HG03135 (cell line): ENCODE data around the gene ST6GALNAC5.

Experiments
- ATAC-seq: cut with Tn5 transposase; IDR thresholded peaks from one replicate; pipeline ENCODE4 v1.9.1; 2021; ENCODE audit warnings: mild to moderate bottlenecking, moderate library complexity; ENCODE audit not compliant: unreplicated experiment

The ST6GALNAC5 gene

DNA sequence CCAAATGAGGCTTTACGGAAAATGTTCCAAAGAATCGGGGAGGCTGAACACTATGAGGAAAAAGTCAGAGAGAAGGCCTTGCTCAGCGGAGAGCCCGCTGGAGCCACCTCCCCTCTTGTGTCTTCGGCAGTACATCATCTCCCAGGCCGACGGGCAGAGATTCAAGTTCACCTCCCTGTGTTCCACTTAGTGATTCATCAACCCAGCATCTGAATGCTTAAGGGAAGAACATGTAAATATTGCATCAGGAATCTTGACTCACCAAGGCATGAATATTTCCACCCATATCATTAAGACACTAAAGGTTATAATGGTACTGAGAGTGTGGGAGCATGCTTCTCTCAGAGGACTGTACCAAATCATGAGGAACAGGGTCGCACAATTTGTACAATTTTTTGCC lies 172.5 kb downstream of the ST6GALNAC5 start:
- ATAC-seq, result no peak

- no peak for ATAC-seq
Observed at GRCh38 chr1:77040826-77041225, 173.5 kb downstream of the ST6GALNAC5 start.

DNA sequence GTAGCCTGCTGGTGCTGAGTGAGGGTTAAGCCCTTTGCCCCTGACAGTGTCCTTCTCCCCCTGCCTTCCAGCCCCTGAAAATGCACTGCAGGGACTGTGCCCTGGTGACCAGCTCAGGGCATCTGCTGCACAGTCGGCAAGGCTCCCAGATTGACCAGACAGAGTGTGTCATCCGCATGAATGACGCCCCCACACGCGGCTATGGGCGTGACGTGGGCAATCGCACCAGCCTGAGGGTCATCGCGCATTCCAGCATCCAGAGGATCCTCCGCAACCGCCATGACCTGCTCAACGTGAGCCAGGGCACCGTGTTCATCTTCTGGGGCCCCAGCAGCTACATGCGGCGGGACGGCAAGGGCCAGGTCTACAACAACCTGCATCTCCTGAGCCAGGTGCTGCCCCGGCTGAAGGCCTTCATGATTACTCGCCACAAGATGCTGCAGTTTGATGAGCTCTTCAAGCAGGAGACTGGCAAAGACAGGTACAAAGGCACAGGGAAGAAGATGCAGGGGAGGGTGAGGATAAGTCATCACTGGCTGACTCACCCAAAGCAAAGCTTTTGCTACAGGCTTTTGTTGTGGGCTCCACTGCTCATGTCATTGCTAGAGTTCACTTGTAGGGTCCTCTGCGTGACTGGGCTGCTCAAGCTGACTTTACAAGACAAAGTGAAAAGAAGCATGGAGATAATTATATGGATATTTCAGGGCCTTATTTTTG lies 177.0 kb downstream of the ST6GALNAC5 start:
- ATAC-seq, result no peak

GRCh38 chr1:77047575-77047974 lies 180.3 kb downstream of the ST6GALNAC5 start:
- no peak for ATAC-seq

GRCh38 chr1:77047978-77048614 lies 180.8 kb downstream of the ST6GALNAC5 start:
- ATAC-seq, result no peak

- ATAC-seq, result no peak
Observed at GRCh38 chr1:77048615-77049005, 181.3 kb downstream of the ST6GALNAC5 start.

- ATAC-seq, result no peak
Observed at GRCh38 chr1:77051425-77051824, 184.1 kb downstream of the ST6GALNAC5 start.

GRCh38 chr1:77056525-77056924 lies 189.2 kb downstream of the ST6GALNAC5 start:
- no peak for ATAC-seq

DNA sequence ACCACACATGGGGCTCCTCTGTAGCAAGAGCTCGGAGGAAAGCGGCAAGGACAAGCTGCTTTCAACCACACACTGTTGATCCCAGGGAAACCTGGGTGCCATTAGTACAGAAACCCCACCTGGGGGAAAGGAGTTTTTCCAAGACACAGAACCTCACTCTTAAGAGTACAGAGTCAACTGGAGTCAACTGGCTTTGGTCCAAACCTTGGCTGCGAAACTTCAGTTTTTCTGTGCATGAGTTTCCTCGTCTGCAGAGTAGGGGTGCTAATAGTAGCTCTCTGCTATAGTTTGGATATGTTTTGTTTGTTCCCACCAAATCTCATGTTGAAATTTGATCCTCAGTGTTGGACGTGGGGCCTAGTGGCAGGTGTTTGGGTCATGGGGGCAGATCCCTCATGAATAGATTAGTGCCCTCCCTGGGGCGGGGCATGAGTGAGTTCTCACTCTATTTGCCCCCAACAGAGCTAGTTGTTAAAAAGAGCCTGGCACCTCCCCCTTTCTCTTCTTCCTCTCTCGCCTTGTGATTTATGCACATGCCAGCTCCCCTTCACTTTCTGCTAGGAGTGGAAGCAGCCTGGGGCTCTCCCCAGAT lies 190.8 kb downstream of the ST6GALNAC5 start:
- no peak for ATAC-seq

DNA sequence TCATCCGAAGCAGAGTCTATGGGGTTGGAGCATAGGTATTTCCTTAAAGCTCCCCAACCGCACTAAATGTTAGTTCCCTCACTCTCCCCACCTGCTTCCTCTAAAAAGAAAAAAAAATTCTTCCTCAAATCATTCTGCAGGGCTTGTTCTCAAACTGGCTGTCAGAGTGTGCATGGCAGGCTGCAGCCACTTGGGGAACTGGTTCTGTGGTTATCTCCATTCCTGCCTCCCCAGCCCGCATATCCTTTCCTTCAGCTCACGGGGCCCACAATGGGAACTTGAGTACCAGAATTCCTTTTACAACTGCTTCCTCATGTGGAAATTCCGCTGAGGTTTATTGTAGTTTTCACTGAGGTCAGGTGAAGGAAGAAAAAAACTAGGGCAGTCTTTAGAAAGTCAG lies 192.7 kb downstream of the ST6GALNAC5 start:
- ATAC-seq, result no peak

- no peak for ATAC-seq
Observed at GRCh38 chr1:77061162-77061561, 193.9 kb downstream of the ST6GALNAC5 start.

DNA sequence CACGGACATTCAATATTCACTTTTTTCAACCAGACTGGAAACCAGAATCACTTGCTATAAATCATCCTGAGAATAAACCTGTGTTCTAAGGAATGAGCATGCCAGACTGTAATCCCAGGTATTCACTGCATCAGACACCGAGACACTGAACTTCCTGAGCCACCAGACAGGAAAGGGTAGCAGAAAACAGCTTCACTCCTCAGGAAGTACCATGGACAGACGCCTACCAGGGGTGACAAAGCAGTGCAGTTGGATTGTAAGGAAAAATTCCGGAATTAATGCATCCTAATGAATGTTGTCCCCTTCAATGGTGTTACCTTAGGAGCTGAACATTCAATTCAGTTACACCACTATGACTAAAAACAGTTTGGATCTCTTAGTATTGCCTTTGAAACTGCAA lies 195.8 kb downstream of the ST6GALNAC5 start:
- ATAC-seq, result no peak

DNA sequence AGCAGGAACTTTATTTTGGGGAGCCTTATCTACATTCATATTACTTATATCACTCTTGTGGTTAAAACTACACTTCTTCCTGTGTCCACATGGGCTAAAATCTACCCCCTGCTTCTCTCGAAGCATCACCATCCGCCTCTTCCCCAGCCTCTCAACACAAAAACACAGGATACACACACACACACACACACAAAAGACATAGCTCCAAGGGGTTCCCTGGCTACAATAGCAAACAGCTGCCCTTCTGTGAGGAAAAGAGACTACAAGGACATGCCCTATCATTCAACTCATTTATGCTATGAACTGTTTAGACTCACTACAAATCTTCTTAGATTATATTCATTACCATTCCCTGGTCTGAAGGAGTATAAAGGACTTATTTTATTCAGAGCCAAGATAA lies 197.0 kb downstream of the ST6GALNAC5 start:
- ATAC-seq, result no peak

DNA sequence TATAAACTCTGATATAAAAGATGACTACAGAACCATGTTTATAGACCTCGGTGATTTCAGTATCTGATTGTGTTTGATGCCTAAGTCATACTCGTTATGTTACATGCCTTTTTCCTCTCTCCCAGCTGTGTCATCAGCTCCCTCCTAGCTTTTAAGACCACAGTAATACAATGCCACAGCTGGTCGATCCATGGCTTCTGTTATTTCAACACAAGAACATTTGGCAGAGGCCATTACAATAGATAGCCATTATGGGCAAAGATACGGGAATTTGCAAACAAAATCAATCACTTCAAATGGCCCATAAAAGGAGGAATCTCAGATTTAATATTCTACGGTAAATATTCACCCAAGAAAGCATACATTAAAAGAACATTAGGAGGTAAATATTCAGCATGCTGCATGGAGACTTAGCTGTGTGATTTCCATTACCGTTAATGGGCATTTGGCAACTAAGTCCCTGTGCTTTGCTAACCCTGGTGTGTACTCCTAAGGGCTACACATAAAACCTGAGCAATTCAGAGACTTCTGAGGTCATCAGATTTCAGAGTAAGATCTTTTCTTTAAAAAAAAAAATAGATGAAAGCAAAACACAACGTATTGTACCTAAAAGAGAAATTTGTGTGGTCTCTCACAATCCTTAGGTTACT lies 198.5 kb downstream of the ST6GALNAC5 start:
- ATAC-seq, result no peak

DNA sequence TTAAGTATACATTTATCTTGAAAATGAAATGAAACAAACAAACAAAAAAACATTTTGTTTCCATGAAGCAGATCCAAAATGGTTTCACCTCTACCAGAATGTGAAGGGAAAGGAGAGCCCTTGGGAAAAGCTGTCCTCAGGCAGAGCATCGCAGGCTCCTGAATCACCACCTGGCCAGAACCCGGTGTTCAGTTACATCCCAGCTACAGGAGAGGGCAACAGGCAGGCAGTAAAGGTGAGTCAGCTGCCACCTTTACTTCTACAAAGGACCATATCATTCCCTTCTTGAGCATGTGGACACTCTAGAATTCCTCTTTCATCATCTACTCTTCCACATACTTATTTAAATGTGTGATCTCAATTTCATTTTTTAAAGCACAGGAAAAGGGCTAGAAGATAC lies 200.7 kb downstream of the ST6GALNAC5 start:
- ATAC-seq, result no peak

DNA sequence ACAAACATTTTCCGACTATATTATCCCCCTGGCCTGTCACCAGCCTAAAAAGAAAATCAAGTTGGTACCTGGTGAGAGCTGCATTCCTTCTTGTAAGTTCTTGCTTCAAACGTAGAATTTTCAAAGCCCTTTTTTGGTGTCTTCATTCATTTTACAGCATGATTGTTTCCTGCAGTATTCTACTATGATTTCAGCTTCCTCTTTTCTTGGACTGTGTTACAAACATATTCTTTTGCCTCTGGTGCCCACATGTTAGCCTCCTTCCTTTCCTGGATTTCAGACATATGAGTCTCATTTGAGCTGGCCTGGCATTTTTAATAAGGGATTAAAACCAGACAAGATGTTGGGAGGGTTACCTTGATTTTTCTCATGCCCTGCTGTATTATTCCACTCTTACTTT lies 209.5 kb downstream of the ST6GALNAC5 start:
- no peak for ATAC-seq

- ATAC-seq, result no peak
Observed at GRCh38 chr1:77081834-77082233, 214.6 kb downstream of the ST6GALNAC5 start.

DNA sequence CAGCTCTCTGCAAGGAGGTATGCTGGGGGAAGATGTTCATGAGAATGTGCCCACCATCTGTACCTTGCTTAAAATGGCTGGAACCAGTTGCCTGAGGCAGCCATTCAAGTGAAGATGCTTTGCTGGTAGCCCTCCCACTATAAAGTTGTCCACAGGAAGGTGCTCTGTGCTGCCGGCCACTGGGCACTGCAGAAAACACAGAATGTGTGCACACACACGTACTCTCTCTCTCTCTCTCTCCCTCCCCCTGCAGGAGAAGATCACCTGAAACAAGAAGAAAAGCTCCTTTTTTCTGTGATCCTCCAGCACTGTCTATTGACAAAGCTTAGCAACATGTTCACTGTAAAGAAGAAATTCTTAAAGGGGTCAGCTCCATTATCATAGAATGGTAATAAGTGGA lies 217.2 kb downstream of the ST6GALNAC5 start:
- ATAC-seq, result no peak

GRCh38 chr1:77085109-77085508 lies 217.8 kb downstream of the ST6GALNAC5 start:
- no peak for ATAC-seq

GRCh38 chr1:77089756-77090155 lies 222.5 kb downstream of the ST6GALNAC5 start:
- ATAC-seq, result no peak

GRCh38 chr1:77095236-77095635 lies 228.0 kb downstream of the ST6GALNAC5 start:
- ATAC-seq, result no peak
